GM18520 (cell line): ENCODE measurements around the gene STAP2.

Experiments used
- ATAC-seq: cut with Tn5 transposase; IDR thresholded peaks from one replicate; pipeline ENCODE4 v1.9.1; 2021; ENCODE audit not compliant: unreplicated experiment

Gene STAP2

GRCh38 chr19:4338441-4339355 lies at the start of gene STAP2:
Gene STAP2, minus strand, starts transcription at chr19:4338827. Its CDS starts 74 bp downstream, at chr19:4338753.
- ATAC-seq, result no peak

GRCh38 chr19:4386041-4386782 lies 47.6 kb upstream of the STAP2 start:
- ATAC-seq, result no peak

- ATAC-seq, result no peak
Observed at GRCh38 chr19:4385291-4386040, 46.8 kb upstream of the STAP2 start.

GRCh38 chr19:4380254-4380727 lies 41.7 kb upstream of the STAP2 start:
- no peak for ATAC-seq

- ATAC-seq, result no peak
Observed at GRCh38 chr19:4379383-4380253, 41.0 kb upstream of the STAP2 start.

- ATAC-seq, result no peak
Observed at GRCh38 chr19:4378886-4379285, 40.3 kb upstream of the STAP2 start.

- ATAC-seq, result no peak
Observed at GRCh38 chr19:4376991-4377781, 38.6 kb upstream of the STAP2 start.

GRCh38 chr19:4376671-4376990 lies 38.0 kb upstream of the STAP2 start:
- ATAC-seq, result no peak

GRCh38 chr19:4376028-4376670 lies 37.5 kb upstream of the STAP2 start:
- ATAC-seq, result no peak

GRCh38 chr19:4375164-4376027 lies 36.8 kb upstream of the STAP2 start:
- ATAC-seq, result peak; percentile 54

GRCh38 chr19:4374498-4375163 lies 36.0 kb upstream of the STAP2 start:
- ATAC-seq, result no peak

- no peak for ATAC-seq
Observed at GRCh38 chr19:4373601-4374497, 35.2 kb upstream of the STAP2 start.

- no peak for ATAC-seq
Observed at GRCh38 chr19:4373013-4373367, 34.4 kb upstream of the STAP2 start.

- ATAC-seq, result no peak
Observed at GRCh38 chr19:4372165-4373012, 33.8 kb upstream of the STAP2 start.

GRCh38 chr19:4371247-4372164 lies 32.9 kb upstream of the STAP2 start:
- ATAC-seq, result no peak
